Loucy (cell line): ENCODE measurements around the gene CHMP4A.

Experiments used
- EZH2phosphoT487 ChIP-seq: fragments of 200-600 bp; IDR thresholded peaks from 2 replicates; pipeline ENCODE4 v1.6.1; 2018; ENCODE audit warnings: antibody characterized with exemption, mild to moderate bottlenecking, moderate library complexity, borderline replicate concordance
- TF ChIP-seq, protein P1 (sequence below): fragments of 200-600 bp; sonication (generic); conservative IDR thresholded peaks from 2 replicates; pipeline ENCODE4 v1.5.1; 2014; ENCODE audit warnings: mild to moderate bottlenecking, antibody characterized with exemption, low read length

DNA sequence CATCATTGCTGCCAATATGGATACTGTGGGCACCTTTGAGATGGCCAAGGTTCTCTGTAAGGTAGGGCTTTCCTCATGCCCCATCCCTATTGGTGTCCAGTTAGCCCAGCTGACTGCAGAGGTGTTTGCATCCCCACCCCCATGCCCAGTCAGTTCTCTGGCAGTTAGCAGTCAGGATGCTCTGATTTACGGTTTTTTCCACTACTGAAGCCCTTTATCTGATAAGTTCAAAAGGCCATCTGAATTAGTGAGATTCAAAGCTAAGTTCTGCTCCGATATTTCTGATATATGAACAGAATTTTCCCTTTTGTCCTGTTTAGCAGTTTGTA is 20.2 kb upstream of the CHMP4A start:
- TF ChIP-seq, protein P1, sequence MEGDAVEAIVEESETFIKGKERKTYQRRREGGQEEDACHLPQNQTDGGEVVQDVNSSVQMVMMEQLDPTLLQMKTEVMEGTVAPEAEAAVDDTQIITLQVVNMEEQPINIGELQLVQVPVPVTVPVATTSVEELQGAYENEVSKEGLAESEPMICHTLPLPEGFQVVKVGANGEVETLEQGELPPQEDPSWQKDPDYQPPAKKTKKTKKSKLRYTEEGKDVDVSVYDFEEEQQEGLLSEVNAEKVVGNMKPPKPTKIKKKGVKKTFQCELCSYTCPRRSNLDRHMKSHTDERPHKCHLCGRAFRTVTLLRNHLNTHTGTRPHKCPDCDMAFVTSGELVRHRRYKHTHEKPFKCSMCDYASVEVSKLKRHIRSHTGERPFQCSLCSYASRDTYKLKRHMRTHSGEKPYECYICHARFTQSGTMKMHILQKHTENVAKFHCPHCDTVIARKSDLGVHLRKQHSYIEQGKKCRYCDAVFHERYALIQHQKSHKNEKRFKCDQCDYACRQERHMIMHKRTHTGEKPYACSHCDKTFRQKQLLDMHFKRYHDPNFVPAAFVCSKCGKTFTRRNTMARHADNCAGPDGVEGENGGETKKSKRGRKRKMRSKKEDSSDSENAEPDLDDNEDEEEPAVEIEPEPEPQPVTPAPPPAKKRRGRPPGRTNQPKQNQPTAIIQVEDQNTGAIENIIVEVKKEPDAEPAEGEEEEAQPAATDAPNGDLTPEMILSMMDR = no peak
- no peak for TF ChIP-seq EZH2phosphoT487
